Measurements from ENCODE around the gene PHIP. TPM values are rescaled to one million over a fixed set of nuclear protein-coding genes. Genes with fewer than 3 reads are reported as not detected.

Gene PHIP
- total and polyA plus RNA-seq, 2 of the 8 experiments (the other 6 are each of a cell fraction or from before 2014, with no cell fraction given): 7.3 to 56.2 TPM

DNA sequence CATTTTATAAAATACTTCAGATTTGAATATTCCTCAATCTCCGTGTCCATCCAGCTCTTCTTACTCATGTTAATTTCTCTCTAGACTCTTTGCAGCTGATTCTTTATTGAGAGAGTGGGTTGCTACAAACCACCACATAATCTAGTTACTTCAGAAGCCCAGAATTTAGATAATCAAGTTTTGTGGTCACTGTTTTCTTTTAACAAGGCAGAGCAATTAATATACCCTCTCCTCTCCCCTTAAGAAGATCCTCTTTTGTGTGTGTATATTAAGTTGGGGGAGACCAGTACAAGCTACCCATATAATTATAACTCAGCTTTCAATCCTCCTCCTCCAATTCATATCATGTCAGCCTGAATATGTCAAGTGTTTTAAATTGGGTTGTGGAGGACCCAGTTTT is 115.6 kb downstream of the PHIP start:
- Histone ChIP-seq H4K5ac (ENCODE audit: insufficient read length, low read depth, low read length) (no peak overlapping the region), H2AFZ (ENCODE audit: low read length) (no peak overlapping the region), H3K23ac (ENCODE audit: insufficient read length) (no peak overlapping the region), H2AK5ac (ENCODE audit: low read depth, low read length) (no peak overlapping the region), H3K56ac (replicated peaks; ENCODE audit: insufficient read length, low read depth, low read length) (no peak overlapping the region), H3K79me1 (ENCODE audit: low read depth, low read length) (no peaks in the 10 kb centered on the region), H2BK120ac (replicated peaks; ENCODE audit: low read depth, low read length) (no peak overlapping the region), H3K27me3 (replicated peaks in 1 of 4; ENCODE audit: control insufficient read depth in 3 of 4, extremely low read depth in 1 of 4, insufficient read depth in 3 of 4, low read length in 3 of 4) (no peaks in the 10 kb centered on the region), H2BK15ac (ENCODE audit: low read length) (no peak overlapping the region), H2BK5ac (ENCODE audit: low read depth, low read length) (no peak overlapping the region), H3K4me3 (ENCODE audit: extremely low read depth in 1 of 4, insufficient read depth in 2 of 4, low read depth in 3 of 4, low read length in 4 of 4) (no peak overlapping the region), H2BK12ac (ENCODE audit: low read depth, low read length) (no peak overlapping the region), H3K4ac (replicated peaks; ENCODE audit: insufficient read length, low read depth, low read length) (no peak overlapping the region), H3K9ac (replicated peaks in 1 of 4; ENCODE audit: extremely low read depth in 1 of 4, low read depth in 3 of 4, low read length in 3 of 4) (no peak overlapping the region), H3K4me1 (replicated peaks in 1 of 4; ENCODE audit: control insufficient read depth in 3 of 4, insufficient read depth in 4 of 4, low read length in 3 of 4) (no peaks in the 10 kb centered on the region), H4K20me1 (replicated peaks in 1 of 2; ENCODE audit: control insufficient read depth in 1 of 2, insufficient read depth in 2 of 2, low read length in 2 of 2) (peaks cover 2 to 3% of the 10 kb centered on the region in 2 experiments), H2BK20ac (ENCODE audit: low read length) (no peak overlapping the region), H3K27ac (ENCODE audit: low read depth, low read length) (no peak overlapping the region), H3K79me2 (ENCODE audit: control insufficient read depth in 1 of 2, insufficient read depth in 2 of 2, low read length in 2 of 2) (no peaks in the 10 kb centered on the region), H3K23me2 (ENCODE audit: low read depth, low read length) (no peaks in the 10 kb centered on the region), H3K36me3 (ENCODE audit: control insufficient read depth in 2 of 4, insufficient read depth in 4 of 4, low read length in 3 of 4) (peaks cover 12 to 93% (median 39%) of the 10 kb centered on the region in 4 experiments; a peak in 6 of 8 replicates), H3K14ac (ENCODE audit: insufficient read length) (no peak overlapping the region), H3K9me3 (ENCODE audit: insufficient read depth in 2 of 2, low read depth in 1 of 2, low read length in 1 of 2) (no peaks in the 10 kb centered on the region), H4K91ac (replicated peaks; ENCODE audit: insufficient read length, low read length) (no peak overlapping the region), H4K8ac (ENCODE audit: extremely low read depth, insufficient read depth, low read length) (no peak overlapping the region), H3K4me2 (ENCODE audit: insufficient read depth in 1 of 2, low read depth in 2 of 2, low read length in 2 of 2) (no peak overlapping the region), H3K18ac (ENCODE audit: extremely low read depth, low read length) (no peak overlapping the region)
- 96% methylated on average over 1 of the region's 1 CpG; no CpG with 5 or more reads in 1 of the 2 experiments for WGBS, 2 experiments (ENCODE audit: extremely low coverage in 1 of 2, insufficient coverage in 1 of 2, insufficient read length in 1 of 2, insufficient replicate concordance in 2 of 2, low coverage in 1 of 2, low lambda C conversion rate in 2 of 2, missing lambda C conversion rate in 1 of 2)
- FAIRE-seq (no peak), DNase-seq (ENCODE audit: low read depth in 1 of 2, low spot score in 2 of 2) (no peak)
- CTCF ChIA-PET (ENCODE audit: partially characterized antibody): no interaction called here
- no peak for TF ChIP-seq CBX8 (IDR thresholded peaks at IDR 0.05; ENCODE audit: borderline replicate concordance, low read depth, low read length)
- POLR2A ChIA-PET (ENCODE audit: partially characterized antibody): no interaction called here

All from H1 (cell line).